Erythroblast (primary cell): ENCODE measurements around the gene AURKAIP1.

Source experiments
- DNase-seq, 2 experiments: peaks; one replicate each; lab custom pipeline; 2025; lab: John Stamatoyannopoulos, UW
- GATA1 ChIP-seq: IDR thresholded peaks from 2 replicates; pipeline ENCODE4 v1.6.1; 2011; ENCODE audit warnings: low read depth, mild to moderate bottlenecking, control low read depth, low read length, moderate library complexity
- POLR2A ChIP-seq: IDR thresholded peaks from 2 replicates; pipeline ENCODE4 v1.6.1; 2011; ENCODE audit warnings: mild to moderate bottlenecking, low read length

The AURKAIP1 gene

GRCh38 chr1:1355416-1355815, 19.6 kb downstream of the AURKAIP1 start:
- peak; percentile 57 to 75 for DNase-seq

GRCh38 chr1:1354271-1355247, 20.4 kb downstream of the AURKAIP1 start:
- TF ChIP-seq GATA1 = no peak
- no peak for TF ChIP-seq POLR2A
- no peak for DNase-seq

More at GRCh38 chr1:1355416-1355815, 19.6 kb downstream of the AURKAIP1 start:
- TF ChIP-seq POLR2A (no peak), GATA1 (no peak)

DNA sequence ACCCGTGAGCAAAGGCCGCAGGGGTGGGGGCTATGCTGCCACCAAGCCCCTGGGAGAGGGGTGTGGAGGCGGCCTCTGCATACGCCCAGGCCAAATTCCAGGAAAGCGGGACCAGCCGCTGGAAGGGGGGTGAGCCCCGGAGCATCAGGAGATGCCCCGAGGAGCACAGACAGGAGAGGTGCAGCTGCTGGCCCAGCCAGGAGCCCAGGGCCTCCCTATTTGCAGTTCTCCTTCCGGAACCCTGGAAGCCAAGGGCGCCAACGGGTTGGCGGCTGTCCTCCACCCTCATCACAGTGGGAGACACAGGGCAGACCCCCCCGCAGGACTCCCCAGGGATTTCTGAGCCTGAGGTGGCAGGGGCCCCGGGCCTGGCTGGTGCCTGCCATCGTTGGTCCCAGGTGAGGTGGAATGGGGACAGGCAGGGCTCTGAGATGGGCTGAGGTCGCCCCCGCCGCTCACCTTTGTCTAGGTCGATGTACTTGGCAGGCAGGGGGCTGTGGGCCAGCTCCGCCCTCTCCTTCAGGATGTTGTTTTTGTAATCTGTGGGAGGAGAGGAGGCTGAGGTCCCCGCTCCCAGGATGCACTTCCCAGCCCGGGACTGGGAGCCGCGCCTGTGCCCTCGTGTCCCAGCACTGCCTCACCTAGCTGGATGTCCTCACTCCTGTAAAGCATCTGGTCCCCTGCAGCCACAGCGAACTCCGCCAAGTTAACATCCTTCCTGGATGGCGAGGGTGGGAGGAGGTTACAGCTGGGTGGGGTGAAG, 21.4 kb downstream of the AURKAIP1 start:
- DNase-seq = no peak
- no peak for TF ChIP-seq GATA1
- TF ChIP-seq POLR2A = no peak

- no peak for DNase-seq
- TF ChIP-seq POLR2A (no peak), GATA1 (no peak)
These were observed 22.1 kb downstream of the AURKAIP1 start for GRCh38 chr1:1352786-1353388.

DNA sequence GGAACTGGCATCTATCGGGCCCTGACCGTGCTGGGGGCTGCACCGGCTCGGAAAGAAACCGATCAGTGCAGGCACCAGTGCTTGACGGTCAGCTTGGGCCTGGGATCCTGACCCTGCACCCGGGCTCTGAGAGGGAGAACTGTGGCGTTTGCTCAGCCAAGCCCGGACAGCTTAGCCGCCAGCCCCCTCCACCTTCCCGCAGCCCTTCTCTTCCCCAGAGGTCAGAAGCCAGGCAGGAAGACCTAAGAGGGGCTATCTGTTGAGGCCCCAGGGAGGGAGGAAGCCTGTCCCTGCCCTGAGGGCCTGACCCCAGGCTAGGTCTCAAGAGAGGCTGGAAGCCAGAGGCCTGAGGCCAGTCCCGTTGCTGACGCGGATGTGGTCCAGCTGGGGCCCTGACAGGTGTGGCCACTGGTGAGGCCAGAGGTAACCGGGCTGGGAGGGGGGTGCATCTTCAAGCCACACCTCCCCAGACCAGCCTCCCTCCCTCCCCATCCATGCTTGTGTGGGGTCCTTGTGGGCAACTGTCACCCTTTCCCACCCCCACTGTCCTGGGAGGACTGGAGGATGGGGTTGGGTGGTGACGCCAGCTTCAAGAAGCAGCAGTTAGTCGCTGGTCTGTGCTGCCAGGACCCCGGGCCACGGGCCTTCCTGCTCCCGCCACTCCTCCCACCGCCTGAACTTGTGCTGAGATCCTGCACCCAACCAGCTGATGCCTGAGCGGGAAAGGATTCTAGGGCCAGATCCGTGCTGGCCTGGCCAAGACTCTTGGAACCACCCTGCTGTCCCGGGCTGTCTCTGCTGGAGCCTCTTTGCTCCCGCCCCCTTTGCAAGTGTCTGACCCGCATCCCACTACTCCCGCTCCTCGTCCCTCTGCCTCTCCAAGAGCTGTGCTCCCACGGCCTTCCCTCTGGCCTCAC, 23.2 kb downstream of the AURKAIP1 start:
- DNase-seq = no peak
- no peak for TF ChIP-seq GATA1

DNA sequence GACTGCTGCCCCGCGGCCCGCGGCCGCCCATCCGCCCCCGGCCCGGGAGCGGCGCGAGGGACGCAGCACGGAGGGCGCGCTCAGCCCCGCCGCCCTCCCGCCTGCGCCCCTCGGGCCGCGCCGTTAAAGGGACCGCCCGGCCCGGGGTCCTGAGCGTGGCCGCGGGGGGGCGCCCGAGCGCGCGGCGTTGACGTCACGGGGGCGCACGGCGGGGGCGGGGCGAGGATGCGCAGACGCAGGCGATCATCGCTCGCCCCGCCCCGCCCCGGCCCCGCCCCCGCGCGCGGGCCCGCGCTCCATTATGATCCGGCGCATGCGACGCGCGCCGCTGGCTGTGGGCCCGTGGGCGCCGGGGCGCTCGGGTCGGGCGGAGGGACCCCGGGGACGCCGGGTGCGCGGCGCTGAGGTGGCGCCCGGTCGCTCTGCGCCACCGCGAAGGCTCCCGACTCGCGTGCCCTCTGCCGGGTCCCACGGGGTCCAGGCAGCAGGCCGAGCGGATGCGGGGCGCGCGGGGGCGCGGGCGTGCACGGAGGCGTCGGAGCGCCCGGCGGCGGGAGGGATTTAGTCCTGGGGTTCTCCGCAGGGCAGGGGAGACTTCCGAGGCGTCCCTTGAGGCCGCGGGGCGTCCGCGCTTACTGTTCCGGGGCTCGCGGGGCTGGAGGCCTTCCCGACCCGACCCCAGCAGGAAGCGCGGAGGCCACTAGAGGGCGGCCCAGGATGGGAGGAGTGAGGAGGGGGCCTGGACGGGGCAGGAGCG, 25.6 kb downstream of the AURKAIP1 start, which contains the start of gene DVL1:
DVL1 (minus strand) TSS at position 163 of the 757 bp plus-strand sequence. CDS start 353 bp downstream, outside the sequence.
- TF ChIP-seq POLR2A = peak; percentile 47
- no peak for TF ChIP-seq GATA1
- DNase-seq = peak; percentile 81 to 91

DNA sequence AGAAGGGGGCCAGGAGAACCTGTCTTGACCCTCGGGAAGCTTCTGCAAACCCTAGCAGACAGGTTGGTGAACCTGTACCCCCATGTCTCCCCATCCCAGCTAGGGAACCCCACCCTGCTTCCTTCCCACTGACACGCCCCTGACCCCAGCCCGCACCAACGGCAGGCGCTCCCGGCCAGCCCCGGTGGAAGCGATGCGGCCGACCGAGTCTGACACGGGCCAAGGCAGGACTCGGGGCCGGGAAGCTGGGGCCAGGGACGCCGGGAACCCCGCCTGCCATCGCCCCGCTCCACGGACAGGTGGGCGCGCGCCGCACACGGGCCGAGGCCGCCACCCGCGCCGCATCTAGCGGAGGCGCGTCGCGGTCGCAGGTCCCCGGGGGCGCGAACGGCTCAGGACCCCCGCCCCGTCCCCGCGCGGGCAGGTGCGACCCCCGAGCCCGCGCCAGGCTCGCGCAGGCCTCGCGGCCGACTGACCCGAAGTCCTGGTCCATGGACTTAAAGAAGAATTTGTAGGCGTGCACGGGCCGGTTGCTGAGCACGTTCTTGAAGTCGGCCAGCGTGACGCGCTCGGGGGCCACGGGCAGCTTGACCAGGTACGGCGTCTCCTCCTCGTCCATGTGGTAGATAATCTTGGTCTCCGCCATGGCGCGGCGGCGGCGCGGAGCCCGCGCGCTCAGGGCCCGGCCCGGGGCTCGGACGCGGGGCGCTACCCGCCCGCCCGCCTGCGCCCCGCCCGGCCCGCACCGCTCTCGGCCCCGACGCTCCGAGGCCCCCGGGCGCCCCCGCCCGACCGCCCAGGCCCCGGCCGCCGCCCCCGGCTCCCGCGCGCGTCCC, 26.4 kb downstream of the AURKAIP1 start:
- no peak for TF ChIP-seq GATA1
- no peak for TF ChIP-seq POLR2A
- DNase-seq = peak; percentile 68 to 83

DNA sequence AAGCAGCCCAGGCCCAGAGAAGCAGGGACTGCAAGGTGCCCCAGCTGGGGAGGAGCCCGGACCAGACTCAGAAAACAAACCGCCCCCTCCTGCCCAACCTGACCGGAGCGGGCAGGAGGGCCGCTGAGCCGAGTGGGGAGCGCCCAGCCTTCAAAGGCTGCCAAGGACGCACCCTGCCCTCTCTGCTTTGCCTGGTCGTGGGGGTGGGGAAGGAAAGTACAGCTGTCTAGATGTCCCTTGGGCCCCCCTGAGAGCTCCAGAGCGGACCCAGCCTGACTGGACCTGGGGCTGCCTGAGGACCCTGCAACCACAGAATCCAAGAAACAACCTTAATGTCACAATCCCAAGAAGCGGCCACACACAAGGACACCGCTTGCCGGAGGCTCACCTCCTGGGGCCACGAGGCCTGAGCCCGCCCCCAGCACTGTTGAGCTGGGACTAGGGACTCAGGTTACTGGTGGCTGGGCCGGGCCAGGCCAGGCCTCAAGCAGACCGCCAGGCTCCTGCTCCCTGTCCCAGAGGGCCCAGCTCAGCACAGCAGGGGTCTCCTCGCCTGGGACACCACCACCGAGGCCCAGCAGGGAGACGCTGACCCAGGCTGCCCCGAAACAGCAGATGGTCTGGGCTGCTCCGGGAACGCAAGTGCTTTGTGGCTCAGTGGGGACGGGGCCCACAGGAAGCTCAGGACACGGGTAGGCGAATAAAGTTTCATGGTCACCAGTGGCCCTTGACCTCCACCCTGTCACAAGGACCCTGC, 27.2 kb downstream of the AURKAIP1 start:
- DNase-seq = no peak
- TF ChIP-seq POLR2A = no peak
- TF ChIP-seq GATA1 = no peak

- no peak for DNase-seq
- TF ChIP-seq POLR2A (no peak), GATA1 (no peak)
These were observed 27.9 kb downstream of the AURKAIP1 start for GRCh38 chr1:1347026-1347595.

GRCh38 chr1:1346501-1346890, 28.5 kb downstream of the AURKAIP1 start:
- TF ChIP-seq POLR2A = no peak
- TF ChIP-seq GATA1 = no peak
- DNase-seq = no peak
